ENCODE results near the gene COA8.

DNA sequence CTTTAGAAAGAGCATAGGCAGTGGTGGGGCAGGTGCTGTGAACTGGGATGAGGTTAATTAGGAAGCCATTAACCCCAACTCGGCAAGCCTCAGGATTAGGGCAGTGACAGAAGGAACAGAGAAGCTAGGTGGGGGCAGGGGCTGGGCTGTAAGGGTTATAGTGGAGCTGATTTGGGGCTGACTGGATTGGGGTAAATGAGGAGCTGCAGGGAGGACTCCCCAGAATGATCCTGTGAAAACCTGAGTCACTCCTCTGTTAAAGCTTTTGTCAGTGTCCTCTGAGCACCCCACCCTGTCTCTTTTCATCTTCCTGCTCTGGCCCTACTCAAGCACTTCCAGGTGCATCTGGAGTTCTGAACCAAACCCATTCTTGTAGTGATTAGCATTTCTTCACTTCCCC, 70.6 kb downstream of the COA8 start:
- TF ChIP-seq POLR2A (IDR thresholded peaks at IDR 0.05; ENCODE audit: low read depth): no peak
- TF ChIP-seq, protein P1, sequence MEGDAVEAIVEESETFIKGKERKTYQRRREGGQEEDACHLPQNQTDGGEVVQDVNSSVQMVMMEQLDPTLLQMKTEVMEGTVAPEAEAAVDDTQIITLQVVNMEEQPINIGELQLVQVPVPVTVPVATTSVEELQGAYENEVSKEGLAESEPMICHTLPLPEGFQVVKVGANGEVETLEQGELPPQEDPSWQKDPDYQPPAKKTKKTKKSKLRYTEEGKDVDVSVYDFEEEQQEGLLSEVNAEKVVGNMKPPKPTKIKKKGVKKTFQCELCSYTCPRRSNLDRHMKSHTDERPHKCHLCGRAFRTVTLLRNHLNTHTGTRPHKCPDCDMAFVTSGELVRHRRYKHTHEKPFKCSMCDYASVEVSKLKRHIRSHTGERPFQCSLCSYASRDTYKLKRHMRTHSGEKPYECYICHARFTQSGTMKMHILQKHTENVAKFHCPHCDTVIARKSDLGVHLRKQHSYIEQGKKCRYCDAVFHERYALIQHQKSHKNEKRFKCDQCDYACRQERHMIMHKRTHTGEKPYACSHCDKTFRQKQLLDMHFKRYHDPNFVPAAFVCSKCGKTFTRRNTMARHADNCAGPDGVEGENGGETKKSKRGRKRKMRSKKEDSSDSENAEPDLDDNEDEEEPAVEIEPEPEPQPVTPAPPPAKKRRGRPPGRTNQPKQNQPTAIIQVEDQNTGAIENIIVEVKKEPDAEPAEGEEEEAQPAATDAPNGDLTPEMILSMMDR (IDR thresholded peaks at IDR 0.05): no peak
- TF ChIP-seq POLR2AphosphoS5 (IDR thresholded peaks at IDR 0.05): no peak
